Activated CD8-positive, alpha-beta T cell treated with anti-CD3 and anti-CD28 coated beads for 36 hours (primary cell): Measurements from ENCODE around the gene FERMT3. TPM values are rescaled to one million over a fixed set of nuclear protein-coding genes. Genes with fewer than 3 reads are reported as not detected.

Source experiments
- total RNA-seq, 2 experiments: library from RNA; stranded (reverse); gene quantifications; one replicate each; pipeline ENCODE4 v1.2.3, GENCODE V29; 2021

The FERMT3 gene
- total RNA-seq, 2 experiments from 2014 or later = 210 to 214 TPM

Other genes starting within 250 kb of the FERMT3 start
- 100 to 1,000 TPM; 436 to 497 TPM for gene COX8A, start 232.1 kb upstream of the FERMT3 start, total RNA-seq
- 10 to 100 TPM; 70.1 to 73.9 TPM for gene OTUB1, start 220.3 kb upstream of the FERMT3 start, total RNA-seq
- gene FLRT1, start 170.8 kb upstream of the FERMT3 start, total RNA-seq = not detected
- gene MACROD1, start 40.6 kb upstream of the FERMT3 start, total RNA-seq = 10 to 100 TPM; 38.7 to 38.8 TPM
- gene STIP1, start 20.6 kb upstream of the FERMT3 start, total RNA-seq = 100 to 1,000 TPM; 396 to 416 TPM
- gene TRPT1, start 19.5 kb downstream of the FERMT3 start, total RNA-seq = 10 to 100 TPM; 33.7 to 41.5 TPM
- gene NUDT22, start 19.6 kb downstream of the FERMT3 start, total RNA-seq = 10 to 100 TPM; 66.0 to 69.2 TPM
- gene DNAJC4, start 23.8 kb downstream of the FERMT3 start, total RNA-seq = 10 to 100 TPM; 25.8 to 26.1 TPM
- 100 to 1,000 TPM in 1 of 2 experiments, 10 to 100 TPM in 1; 86.6 to 104 TPM for gene VEGFB, start 27.9 kb downstream of the FERMT3 start, total RNA-seq
- gene FKBP2, start 34.4 kb downstream of the FERMT3 start, total RNA-seq = 10 to 100 TPM; 23.5 to 26.9 TPM
- gene PPP1R14B, start 40.2 kb downstream of the FERMT3 start, total RNA-seq = 100 to 1,000 TPM; 285 to 287 TPM
- 1 to 10 TPM; 8.7 to 9.6 TPM for gene PLCB3, start 44.8 kb downstream of the FERMT3 start, total RNA-seq
- 10 to 100 TPM; 17.2 to 17.7 TPM for gene BAD, start 77.9 kb downstream of the FERMT3 start, total RNA-seq
- 10 to 100 TPM; 23.7 to 28.5 TPM for gene GPR137, start 79.1 kb downstream of the FERMT3 start, total RNA-seq
- gene KCNK4, start 84.6 kb downstream of the FERMT3 start, total RNA-seq = under 1 TPM in 1 of 2 experiments, not detected in 1; 0.23 TPM
- gene CATSPERZ, start 93.6 kb downstream of the FERMT3 start, total RNA-seq = under 1 TPM in 1 of 2 experiments, not detected in 1; 0.52 TPM
- gene ESRRA, start 98.8 kb downstream of the FERMT3 start, total RNA-seq = 10 to 100 TPM; 37.5 to 42.4 TPM
- 100 to 1,000 TPM; 197 TPM for gene TRMT112, start 110.8 kb downstream of the FERMT3 start, total RNA-seq
- gene PRDX5, start 111.4 kb downstream of the FERMT3 start, total RNA-seq = 100 to 1,000 TPM; 103 to 105 TPM
- gene CCDC88B, start 133.5 kb downstream of the FERMT3 start, total RNA-seq = 10 to 100 TPM; 65.8 to 76.1 TPM
- 10 to 100 TPM; 24.6 to 26.0 TPM for gene RPS6KA4, start 152.4 kb downstream of the FERMT3 start, total RNA-seq